ENCODE data around the gene COA6. TPM values are rescaled to one million over a fixed set of nuclear protein-coding genes. Genes with fewer than 3 reads are reported as not detected.
A peak's percentile ranks its signal among the peaks of the same experiment; 100 is the strongest.

COA6 gene
- total RNA-seq, 4 donors from 2014 or later = 8.2 to 32.4 (median 23.8) TPM

- Histone ChIP-seq H3K4me1 (no peaks in the 10 kb centered on the region), H3K36me3 (peaks cover 7 to 11% of the 10 kb centered on the region in 2 donors), H3K27ac (no peak overlapping the region), H3K9me3 (no peaks in the 10 kb centered on the region), H3K4me3 (replicated peaks in 1 of 3) (no peak overlapping the region), H3K27me3 (no peaks in the 10 kb centered on the region)
- 89 to 94% methylated on average over 1 of the region's 1 CpG for WGBS, 2 donors
- intact Hi-C loops (cut with DNase I) = no loop called here
- DNase-seq = peak in 1 of 2 donors; percentile 1
- TF ChIP-seq CTCF (IDR thresholded peaks at IDR 0.05) (no peak), POLR2A (IDR thresholded peaks at IDR 0.05) (no peak)
These were observed 60.5 kb downstream of the COA6 start for GRCh38 chr1:234433563-234434285.

Other genes starting within 250 kb of the COA6 start
- 10 to 100 TPM; 27.1 to 58.1 (median 31.3) TPM for gene TARBP1, start 105.7 kb downstream of the COA6 start, total RNA-seq
- 100 to 1,000 TPM; 106 to 125 (median 115) TPM for gene IRF2BP2, start 236.7 kb downstream of the COA6 start, total RNA-seq

Measured in thyroid gland (tissue), 4 donors.